GM23248 (cell line): ENCODE data around the gene PPP1R9B. TPM values are rescaled to one million over a fixed set of nuclear protein-coding genes. Genes with fewer than 3 reads are reported as not detected.

ENCODE experiments used
- DNase-seq: peaks from one replicate; pipeline ENCODE4 v3.0.0-alpha.2; 2015
- H2AFZ ChIP-seq: fragments of 200-600 bp; sonication (generic); 2 replicates; pipeline ENCODE4 v1.6.1; 2016; ENCODE audit warnings: antibody characterized with exemption
- H3F3A ChIP-seq: fragments of 200-600 bp; sonication (generic); 2 replicates; pipeline ENCODE4 v1.6.1; 2016; ENCODE audit warnings: mild to moderate bottlenecking, antibody characterized with exemption, mixed run types; ENCODE audit not compliant: insufficient read depth
- H3K27ac ChIP-seq: fragments of 200-600 bp; sonication (generic); 2 replicates; pipeline ENCODE4 v1.5.1; 2016; ENCODE audit warnings: mild to moderate bottlenecking
- H3K27me3 ChIP-seq: fragments of 200-600 bp; sonication (generic); replicated peaks from 2 replicates; pipeline ENCODE4 v1.6.1; 2016; ENCODE audit warnings: mild to moderate bottlenecking; ENCODE audit not compliant: insufficient read depth
- H3K36me3 ChIP-seq: fragments of 200-600 bp; sonication (generic); 2 replicates; pipeline ENCODE4 v1.6.1; 2016; ENCODE audit warnings: low read depth, mild to moderate bottlenecking
- H3K4me1 ChIP-seq: fragments of 200-600 bp; sonication (generic); 2 replicates; pipeline ENCODE4 v1.6.1; 2016; ENCODE audit warnings: mild to moderate bottlenecking; ENCODE audit not compliant: insufficient read depth
- H3K4me2 ChIP-seq: fragments of 200-600 bp; sonication (generic); one replicate; pipeline ENCODE4 v1.6.1; 2016; ENCODE audit warnings: mild to moderate bottlenecking; ENCODE audit not compliant: unreplicated experiment
- H3K4me3 ChIP-seq: fragments of 200-600 bp; sonication (generic); 2 replicates; pipeline ENCODE4 v1.5.1; 2016; ENCODE audit warnings: mild to moderate bottlenecking
- H3K79me2 ChIP-seq: fragments of 200-600 bp; sonication (generic); 2 replicates; pipeline ENCODE4 v1.6.1; 2016; ENCODE audit warnings: mild to moderate bottlenecking; ENCODE audit not compliant: insufficient read depth
- H3K9ac ChIP-seq: fragments of 200-600 bp; sonication (generic); 2 replicates; pipeline ENCODE4 v1.6.1; 2016; ENCODE audit warnings: mild to moderate bottlenecking
- H3K9me2 ChIP-seq: fragments of 200-600 bp; sonication (generic); 2 replicates; pipeline ENCODE4 v1.6.1; 2016; ENCODE audit warnings: mixed run types, mild to moderate bottlenecking, moderate library complexity; ENCODE audit not compliant: insufficient read depth
- H3K9me3 ChIP-seq: fragments of 200-600 bp; sonication (generic); one replicate; pipeline ENCODE4 v1.6.1; 2017; ENCODE audit warnings: low read depth
- H4K20me1 ChIP-seq: fragments of 200-600 bp; sonication (generic); 2 replicates; pipeline ENCODE4 v1.6.0; 2016; ENCODE audit not compliant: insufficient read depth
- EZH2 ChIP-seq: fragments of 200-600 bp; sonication (generic); IDR thresholded peaks from 2 replicates; pipeline ENCODE4 v1.6.1; 2018; ENCODE audit warnings: antibody characterized with exemption, mild to moderate bottlenecking; ENCODE audit not compliant: insufficient read depth, poor library complexity, severe bottlenecking
- EZH2phosphoT487 ChIP-seq: fragments of 200-600 bp; sonication (generic); IDR thresholded peaks from 2 replicates; pipeline ENCODE4 v1.6.1; 2018; ENCODE audit warnings: antibody characterized with exemption, moderate library complexity, mild to moderate bottlenecking, low read depth; ENCODE audit not compliant: insufficient read depth
- WGBS, 2 experiments: methylation state at CpG; one replicate each; pipeline ENCODE4 v1.1.6; 2015 to 2017; ENCODE audit warnings: low lambda C conversion rate in 2 of 2, low coverage in 1 of 2; ENCODE audit errors: missing lambda C conversion rate in 2 of 2; 5-methylcytosine and 5-hydroxymethylcytosine counted together
- in situ Hi-C: fragments of 300-500 bp; cut with MboI; formaldehyde crosslinking; loops from 2 replicates; pipeline ENCODE4 v1.15.0; 2020
- polyA plus RNA-seq: library from polyadenylated mRNA; unstranded; fragments of >200 nt; fragmentation: Nextera tagmentation; extraction: Ambion mirVana; gene quantifications from 2 replicates; pipeline ENCODE4 v1.2.1, GENCODE V29; 2016
- total RNA-seq: library from RNA; depleted of rRNA; stranded (reverse); fragments of >200 nt; shearing (Covaris generic); gene quantifications from 2 replicates; pipeline ENCODE4 v1.2.3, GENCODE V29; 2014

The PPP1R9B gene
- total and polyA plus RNA-seq, 2 experiments from 2014 or later = 2.3 to 69.4 TPM

GRCh38 chr17:50171371-50172071 lies 21.0 kb upstream of the PPP1R9B start:
- H3K36me3 ChIP-seq = no peaks in the 10 kb centered on the region
- H4K20me1 ChIP-seq = no peaks in the 10 kb centered on the region
- H3K4me3 ChIP-seq = no peak overlapping the region
- no peak overlapping the region for H2AFZ ChIP-seq
- no peak for TF ChIP-seq EZH2
- TF ChIP-seq EZH2phosphoT487 = no peak
- no peaks in the 10 kb centered on the region for H3K9me2 ChIP-seq
- no peaks in the 10 kb centered on the region for H3K79me2 ChIP-seq
- WGBS, 2 experiments = 91% methylated on average over 17 of the region's 17 CpGs
- H3K4me1 ChIP-seq = peaks cover 22% of the 10 kb centered on the region
- H3K4me2 ChIP-seq = no peak overlapping the region
- in situ Hi-C loops = loop anchor here (5.0 kb wide), 1 partner anchor 101 kb away; the partner anchor contains the start of gene TMEM92
- H3K27me3 ChIP-seq = no peaks in the 10 kb centered on the region
- H3K27ac ChIP-seq = no peak overlapping the region
- H3K9me3 ChIP-seq = no peaks in the 10 kb centered on the region
- H3K9ac ChIP-seq = no peak overlapping the region
- peaks cover 29% of the 10 kb centered on the region for H3F3A ChIP-seq
- DNase-seq = no peak

GRCh38 chr17:50170662-50171370 lies 20.3 kb upstream of the PPP1R9B start:
- TF ChIP-seq EZH2phosphoT487 = no peak
- no peak for TF ChIP-seq EZH2

GRCh38 chr17:50169881-50170459 lies 19.5 kb upstream of the PPP1R9B start:
- DNase-seq = no peak
- Histone ChIP-seq H3K4me3 (no peak overlapping the region), H3K27ac (0 out of 2 replicates have a peak overlapping the region, but pooled peaks have one; percentile 6), H2AFZ (no peak overlapping the region), H3K27me3 (no peaks in the 10 kb centered on the region), H3K9ac (no peak overlapping the region; the same call in 1 of the 2 replicates), H3K4me2 (no peak overlapping the region), H3K9me3 (no peaks in the 10 kb centered on the region), H4K20me1 (no peaks in the 10 kb centered on the region), H3K4me1 (peaks cover 15% of the 10 kb centered on the region), H3K79me2 (no peaks in the 10 kb centered on the region), H3K36me3 (no peaks in the 10 kb centered on the region), H3F3A (peaks cover 22% of the 10 kb centered on the region), H3K9me2 (no peaks in the 10 kb centered on the region)
- WGBS, 2 experiments = 86 to 89% methylated on average over 9 of the region's 9 CpGs
- TF ChIP-seq EZH2phosphoT487 (no peak), EZH2 (no peak)
- in situ Hi-C loops = loop anchor here (5.0 kb wide), 1 partner anchor 102 kb away; the partner anchor contains the start of gene TMEM92

More at GRCh38 chr17:50170662-50171370, 20.3 kb upstream of the PPP1R9B start:
- no peaks in the 10 kb centered on the region for H3K79me2 ChIP-seq
- peaks cover 17% of the 10 kb centered on the region for H3K4me1 ChIP-seq
- no peaks in the 10 kb centered on the region for H3K9me2 ChIP-seq
- no peak overlapping the region for H3K4me2 ChIP-seq
- H2AFZ ChIP-seq = no peak overlapping the region
- H3F3A ChIP-seq = peaks cover 29% of the 10 kb centered on the region
- H3K27ac ChIP-seq = no peak overlapping the region
- no peak for DNase-seq
- 87 to 95% methylated on average over 10 of the region's 10 CpGs for WGBS, 2 experiments
- no peak overlapping the region for H3K4me3 ChIP-seq
- no peak overlapping the region for H3K9ac ChIP-seq
- in situ Hi-C loops = loop anchor here (5.0 kb wide), 1 partner anchor 101 kb away; the partner anchor contains the start of gene TMEM92
- H3K36me3 ChIP-seq = no peaks in the 10 kb centered on the region
- H3K27me3 ChIP-seq = no peaks in the 10 kb centered on the region
- H4K20me1 ChIP-seq = no peaks in the 10 kb centered on the region
- H3K9me3 ChIP-seq = no peaks in the 10 kb centered on the region

- H3F3A ChIP-seq = peaks cover 15% of the 10 kb centered on the region
- H3K79me2 ChIP-seq = no peaks in the 10 kb centered on the region
- peak; percentile 68 for DNase-seq
- no peak for TF ChIP-seq EZH2phosphoT487
- TF ChIP-seq EZH2 = no peak
- no peak overlapping the region for H3K4me2 ChIP-seq
- no peaks in the 10 kb centered on the region for H3K36me3 ChIP-seq
- no peaks in the 10 kb centered on the region for H3K27me3 ChIP-seq
- H3K27ac ChIP-seq = 0 out of 2 replicates have a peak overlapping the region, but pooled peaks have one; percentile 6
- in situ Hi-C loops = no loop called here
- H3K9me2 ChIP-seq = no peaks in the 10 kb centered on the region
- WGBS, 2 experiments = 37 to 38% methylated on average over 14 of the region's 14 CpGs
- H4K20me1 ChIP-seq = no peaks in the 10 kb centered on the region
- peaks cover 15% of the 10 kb centered on the region for H3K4me1 ChIP-seq
- H2AFZ ChIP-seq = no peak overlapping the region
- H3K9me3 ChIP-seq = no peaks in the 10 kb centered on the region
- no peak overlapping the region for H3K4me3 ChIP-seq
- H3K9ac ChIP-seq = no peak overlapping the region; the same call in 1 of the 2 replicates
Measured at GRCh38 chr17:50169121-50169764, 18.8 kb upstream of the PPP1R9B start.
